ENCODE results near the gene FRMD4A.

Gene FRMD4A

DNA sequence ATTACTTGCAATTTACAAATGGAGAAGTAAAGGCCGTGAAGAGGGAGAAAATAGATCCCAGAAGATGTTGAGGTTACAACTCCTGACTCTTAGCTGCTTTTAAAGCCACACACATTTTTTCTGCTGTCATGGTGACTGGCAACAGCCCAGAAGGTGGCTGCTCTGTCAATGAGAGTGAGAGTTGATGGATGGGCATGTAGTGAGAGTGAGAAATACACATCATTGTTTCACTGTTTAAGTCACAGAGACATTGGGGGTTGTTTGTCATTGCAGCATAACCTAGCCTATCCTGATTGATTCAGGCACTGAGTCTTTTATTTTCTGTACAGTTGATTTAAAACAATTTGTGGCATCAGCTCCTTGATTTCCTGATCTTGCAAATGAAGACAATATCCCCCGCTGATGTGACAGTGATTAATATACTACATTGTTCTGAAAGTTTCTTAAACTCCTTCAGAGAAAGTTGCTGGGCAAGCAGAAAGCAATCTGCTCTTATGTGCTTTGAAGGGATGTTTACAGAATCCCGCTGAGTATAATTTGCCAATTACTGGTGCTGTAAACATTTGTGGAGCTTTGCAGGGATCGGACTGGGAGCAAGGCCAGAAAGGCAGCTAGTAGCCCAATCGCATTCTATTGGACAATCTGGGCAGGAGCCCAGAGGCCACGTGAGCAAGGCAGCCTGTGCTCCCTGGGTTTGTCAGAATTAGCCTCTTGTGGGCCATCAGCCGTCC, 514.4 kb downstream of the FRMD4A start:
- DNase-seq (ENCODE audit: low spot score), result no peak

DNA sequence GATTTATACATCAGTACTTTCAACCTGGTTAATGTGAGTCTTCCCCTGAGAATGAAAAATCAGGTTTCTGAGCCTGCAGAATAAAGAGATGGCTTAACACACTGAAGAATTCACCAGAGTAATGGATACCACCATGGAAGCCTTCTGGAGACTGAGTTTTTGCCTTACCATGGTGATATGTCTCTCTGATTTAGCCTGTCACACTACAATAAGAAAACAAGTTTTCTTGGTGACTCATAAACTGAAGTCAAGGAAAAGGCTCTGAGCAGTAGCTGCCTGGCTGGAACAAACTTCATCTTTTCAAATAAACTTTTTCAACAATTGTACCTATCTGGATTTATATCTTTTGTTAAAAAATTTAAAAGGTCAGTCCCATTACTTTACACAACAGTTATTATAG, 515.0 kb downstream of the FRMD4A start:
- no peak for DNase-seq (ENCODE audit: low spot score)

DNA sequence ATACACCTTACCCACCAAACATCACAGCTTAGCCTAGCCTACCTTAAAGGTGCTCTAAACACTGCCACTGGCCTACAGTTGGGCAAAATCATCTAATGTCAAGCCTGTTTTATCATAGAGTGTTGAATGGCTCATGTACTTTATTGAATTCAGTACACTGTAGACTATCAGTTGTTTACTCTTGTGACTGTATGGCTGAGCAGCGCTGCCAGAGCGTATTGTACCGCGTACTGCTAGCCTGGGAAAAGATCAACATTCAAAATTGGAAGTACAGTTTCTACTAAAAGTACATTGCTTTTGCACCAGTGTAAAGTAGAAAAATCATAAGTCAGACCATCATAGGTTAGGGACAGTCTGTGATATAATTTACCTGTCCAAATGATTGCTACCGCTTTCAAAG, 517.2 kb downstream of the FRMD4A start:
- DNase-seq (ENCODE audit: low spot score), result no peak

DNA sequence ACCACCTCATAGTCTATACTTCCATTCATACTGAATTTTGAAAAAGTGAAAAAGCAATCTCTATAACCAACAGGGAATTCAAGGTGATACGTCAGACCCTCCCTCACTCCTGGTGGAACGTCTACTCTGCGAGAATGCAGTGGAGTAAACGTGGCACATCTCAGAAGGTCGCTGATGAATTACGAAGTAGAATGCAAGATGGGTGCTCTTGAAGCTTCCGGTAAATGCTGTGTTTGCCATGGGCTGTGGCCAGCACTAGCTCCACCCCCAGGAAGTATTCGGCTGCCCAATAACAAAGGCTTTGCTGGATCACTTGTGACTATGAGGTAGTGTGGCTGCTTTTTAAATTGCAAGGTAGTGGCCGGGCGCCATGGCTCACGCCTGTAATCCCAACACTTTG, 517.9 kb downstream of the FRMD4A start:
- DNase-seq (ENCODE audit: low spot score), result no peak

DNA sequence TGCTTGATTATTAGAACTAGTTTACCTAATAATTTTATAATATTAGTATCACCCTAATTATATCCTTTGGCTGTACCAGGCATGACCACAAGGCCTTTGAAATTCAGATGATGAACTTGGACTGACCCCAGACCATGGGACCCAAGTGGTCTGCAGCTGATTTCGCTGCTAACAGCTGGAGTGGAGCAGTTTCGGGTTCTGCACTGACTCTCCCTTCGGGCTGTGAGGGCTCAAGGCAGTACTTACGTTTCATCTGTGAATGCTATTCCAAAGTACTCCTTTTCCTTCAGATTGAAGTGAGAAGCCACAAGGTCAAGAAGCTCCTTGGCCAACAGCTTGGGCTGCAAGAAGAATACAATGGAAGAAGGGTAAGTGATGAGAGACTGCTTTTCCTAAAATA, 520.2 kb downstream of the FRMD4A start:
- DNase-seq (ENCODE audit: low spot score), result no peak

DNA sequence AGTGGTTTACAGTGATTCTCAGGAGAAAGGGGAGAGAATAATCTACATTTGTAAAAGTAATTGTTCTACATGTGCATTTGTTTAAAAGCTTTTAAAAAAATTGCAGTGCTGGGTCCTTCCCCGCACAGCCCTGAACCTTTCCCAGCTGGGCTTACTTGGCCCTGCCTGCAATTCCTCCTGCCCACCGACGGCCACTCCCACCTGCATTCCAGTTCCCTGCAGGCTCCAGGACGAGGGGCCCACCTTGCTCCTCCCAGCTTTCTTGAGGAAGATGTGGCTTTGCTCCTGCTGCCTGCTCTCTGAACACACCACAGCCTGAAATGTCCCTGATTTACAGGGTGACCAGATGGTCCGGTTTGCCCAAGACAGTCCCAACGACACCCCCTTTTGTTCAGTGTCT, 521.3 kb downstream of the FRMD4A start:
- no peak for DNase-seq (ENCODE audit: low spot score)

DNA sequence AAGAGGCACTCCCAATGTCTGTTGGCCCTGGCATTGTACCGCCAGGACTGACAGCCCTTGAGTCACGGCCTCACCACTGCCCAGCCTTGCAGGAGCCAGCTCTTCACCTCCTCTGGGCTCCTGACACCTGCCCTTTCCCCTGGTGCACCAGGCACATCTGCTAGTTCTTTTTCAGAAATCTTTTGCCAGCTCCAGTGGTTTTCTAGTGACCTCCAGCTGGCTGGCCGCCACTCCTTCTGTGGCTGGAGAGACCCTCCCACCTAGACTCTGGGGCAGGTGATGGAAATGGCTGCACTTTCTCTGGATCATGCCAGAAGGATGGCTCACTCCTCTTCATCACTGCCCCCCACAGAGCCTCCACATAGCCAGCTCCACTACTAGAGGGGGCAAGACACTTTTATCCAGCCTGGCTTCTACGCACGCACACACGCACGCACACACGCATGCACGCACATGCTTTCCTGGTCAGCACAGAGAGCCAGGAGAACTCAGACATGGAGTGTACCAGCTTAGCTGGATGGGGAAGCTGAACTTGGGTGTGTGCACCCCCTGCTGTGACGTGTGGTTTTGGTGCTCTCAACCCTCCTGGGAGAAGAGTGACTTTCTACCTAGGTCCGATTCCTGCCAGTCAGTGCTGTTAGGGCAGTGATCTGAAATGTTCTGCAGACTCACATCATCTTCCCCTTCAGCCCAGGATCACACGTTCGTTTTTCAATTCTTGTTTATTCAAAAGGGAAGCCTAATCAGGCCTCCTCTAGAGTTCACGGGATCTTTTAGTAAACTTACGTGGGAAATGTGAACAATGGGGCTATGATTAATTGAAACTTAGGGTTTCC, 522.0 kb downstream of the FRMD4A start:
- DNase-seq (ENCODE audit: low spot score), result no peak

DNA sequence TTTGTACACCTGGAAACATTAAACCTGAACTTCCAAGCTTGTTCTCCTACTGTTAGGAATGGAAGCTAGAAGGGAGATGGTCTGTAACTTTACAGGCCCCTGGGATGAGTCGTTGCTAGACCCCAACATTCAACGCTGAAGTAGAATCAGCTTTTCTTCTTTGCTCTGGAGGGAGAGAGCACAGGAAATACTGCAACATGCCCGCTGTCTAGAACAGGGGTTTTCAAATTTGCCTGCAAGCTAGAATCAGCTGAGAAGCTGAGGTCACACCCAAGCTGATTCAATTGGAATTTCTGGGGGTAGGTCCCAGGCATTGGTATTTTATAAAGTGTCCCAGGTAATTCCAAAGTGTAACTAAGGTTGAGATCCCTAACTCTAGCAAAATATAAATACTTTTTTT, 524.3 kb downstream of the FRMD4A start:
- DNase-seq (ENCODE audit: low spot score), result no peak

DNA sequence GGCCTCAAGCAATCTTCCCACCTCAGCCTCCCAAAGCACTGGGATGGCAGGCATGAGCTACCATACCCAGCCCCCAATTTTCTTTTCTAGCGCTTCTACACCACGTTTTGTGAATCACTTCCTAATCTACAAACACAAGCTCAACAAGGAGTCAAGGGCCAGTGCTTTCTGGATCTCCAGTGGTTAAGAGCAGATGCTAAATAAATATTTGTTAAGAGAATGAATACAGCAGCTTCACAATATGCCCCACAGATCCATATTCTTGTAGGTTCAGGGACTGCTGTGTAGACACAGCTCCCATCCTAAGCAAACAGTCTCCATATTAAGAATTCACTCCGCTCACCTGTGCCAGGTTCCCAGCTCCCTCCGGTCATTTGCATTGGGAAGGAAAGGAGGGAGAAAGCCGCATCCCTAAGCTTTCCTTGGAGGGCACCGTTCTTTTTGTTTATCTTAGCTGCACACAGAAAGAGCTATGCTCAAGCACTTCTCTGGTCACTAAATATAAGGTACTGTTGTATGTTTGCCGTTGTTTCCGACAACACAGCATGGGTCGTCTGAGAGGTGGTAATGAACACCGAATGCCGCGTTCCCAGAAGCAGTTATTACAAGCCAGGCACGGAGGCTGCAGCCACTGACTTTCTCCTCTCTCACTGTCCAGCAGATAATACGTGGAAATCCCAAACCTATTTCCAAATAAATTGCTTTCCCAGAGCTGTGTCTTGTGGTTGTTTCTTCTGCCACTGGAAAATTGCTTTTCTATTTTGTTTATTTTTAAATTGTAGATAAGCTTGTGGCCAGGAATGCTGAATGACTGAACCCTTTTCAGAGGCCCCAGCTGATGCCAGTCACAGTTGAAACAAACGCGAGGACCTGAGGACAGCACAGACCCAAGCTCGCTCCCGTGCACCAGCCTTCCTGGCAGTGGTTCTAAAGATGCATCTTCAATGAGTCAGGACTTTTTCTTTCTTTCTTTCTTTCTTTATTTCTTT, 526.9 kb downstream of the FRMD4A start:
- DNase-seq (ENCODE audit: low spot score), result no peak

DNA sequence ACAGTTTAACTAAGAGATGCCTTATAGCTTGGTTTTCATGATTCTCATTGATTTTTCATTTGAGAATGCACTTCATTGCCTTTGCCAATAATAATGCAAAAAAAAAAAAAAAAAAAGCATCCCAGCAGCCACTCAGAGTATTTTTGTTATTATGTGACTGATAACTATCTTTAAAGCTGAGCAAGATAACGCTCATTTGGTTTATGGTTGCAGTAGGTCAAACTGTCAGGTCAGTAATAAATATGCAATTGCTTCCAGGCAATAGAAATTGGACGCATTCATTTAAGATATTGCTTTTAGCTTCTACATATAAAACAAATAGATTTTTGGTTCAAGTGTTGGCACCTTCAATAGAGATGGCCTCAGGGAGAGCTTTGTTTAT, 528.8 kb downstream of the FRMD4A start:
- no peak for DNase-seq (ENCODE audit: low spot score)

DNA sequence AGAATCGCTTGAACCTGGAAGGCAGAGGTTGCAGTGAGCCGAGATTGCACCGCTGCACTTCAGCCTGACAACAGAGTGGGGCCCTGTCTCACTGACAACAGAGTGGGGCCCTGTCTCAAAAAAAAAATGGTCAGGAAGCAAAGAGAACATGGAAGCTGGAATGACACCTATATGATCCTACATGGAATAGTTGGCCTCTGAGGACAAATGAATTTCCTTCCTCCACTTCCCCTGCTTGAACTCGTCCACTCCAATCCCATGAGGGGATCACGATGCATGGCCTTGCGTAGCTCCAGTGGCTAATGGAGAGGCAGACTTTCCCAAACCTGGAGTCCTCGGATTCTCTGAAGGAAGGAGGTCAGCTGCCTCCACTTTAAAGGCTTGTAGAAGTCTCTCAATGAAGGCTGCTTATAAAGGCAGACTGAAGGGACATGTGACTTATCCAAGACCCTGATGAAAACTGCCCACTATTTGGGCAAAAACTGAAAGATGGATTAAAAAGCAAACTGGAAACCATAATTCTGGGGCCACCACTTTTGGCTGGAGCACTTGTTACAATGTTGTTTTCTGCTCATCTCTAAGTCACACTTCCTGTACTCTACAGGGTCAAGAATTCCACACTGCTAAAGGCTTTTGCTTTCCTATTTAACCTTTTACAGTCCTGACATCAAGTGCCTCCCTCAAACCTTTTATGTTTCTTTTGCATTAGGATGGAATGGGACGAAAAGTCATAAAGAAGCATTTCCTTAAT, 529.4 kb downstream of the FRMD4A start:
- DNase-seq (ENCODE audit: low spot score), result no peak

DNA sequence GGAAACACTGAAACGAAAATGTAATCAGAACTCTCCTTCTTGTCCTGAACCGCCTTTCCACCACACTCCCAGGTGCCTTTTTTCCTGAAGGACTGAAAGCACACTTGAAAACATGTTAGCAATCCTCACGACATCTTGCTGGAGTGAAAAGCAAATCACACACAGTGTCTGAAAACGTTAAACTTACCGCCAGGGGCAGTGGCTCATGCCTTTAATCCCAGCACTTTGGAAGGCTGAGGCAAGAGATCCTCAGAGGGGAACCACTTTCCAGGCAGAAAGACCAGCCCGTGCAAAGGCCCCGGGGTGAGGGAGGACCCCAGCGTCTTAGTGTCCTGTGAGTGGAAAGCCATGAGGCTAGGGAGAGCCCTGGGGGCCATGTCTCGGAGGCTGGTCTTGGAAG, 533.6 kb downstream of the FRMD4A start:
- no peak for DNase-seq (ENCODE audit: low spot score)

DNA sequence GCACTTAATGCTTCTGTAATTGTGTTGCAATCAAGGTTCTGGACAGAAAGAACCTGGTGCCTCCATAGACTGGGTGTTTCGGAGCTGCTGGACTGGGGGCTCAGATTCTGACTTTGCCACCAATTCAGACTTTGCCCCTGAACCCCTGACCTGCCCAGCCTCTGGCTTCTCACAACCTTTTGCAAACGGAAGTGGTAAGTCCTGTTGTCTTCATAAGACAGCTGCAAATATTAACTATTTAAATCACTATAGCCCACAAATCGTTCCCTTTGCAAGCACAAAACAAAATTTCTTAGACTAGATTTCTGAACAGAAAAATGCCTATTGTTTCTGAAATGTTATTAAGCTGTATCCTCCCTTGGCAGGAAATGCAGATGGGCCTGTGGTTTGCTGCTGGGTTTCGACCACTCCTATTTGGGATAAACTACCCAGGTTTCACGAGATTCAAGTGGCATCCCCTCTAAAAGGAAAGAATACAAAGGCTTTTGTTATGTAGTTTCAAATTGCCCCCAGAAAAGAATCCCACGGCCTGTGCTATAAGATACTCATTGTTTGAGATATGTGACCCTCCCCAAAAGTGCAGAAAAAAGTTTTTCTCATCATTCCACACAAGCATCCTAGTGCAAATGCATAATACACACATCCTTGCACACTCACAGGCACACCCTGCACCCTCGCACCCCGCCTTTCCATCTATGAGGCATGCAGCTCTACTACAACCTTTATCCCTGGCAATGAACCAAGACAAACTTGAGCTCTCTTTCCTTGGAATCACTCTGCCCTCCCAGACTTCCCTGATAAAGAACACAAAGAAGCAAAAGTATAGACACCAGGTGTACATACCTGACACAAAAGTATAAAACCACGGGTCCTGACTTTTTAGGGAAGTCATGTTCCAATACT, 534.8 kb downstream of the FRMD4A start:
- no peak for DNase-seq (ENCODE audit: low spot score)

DNA sequence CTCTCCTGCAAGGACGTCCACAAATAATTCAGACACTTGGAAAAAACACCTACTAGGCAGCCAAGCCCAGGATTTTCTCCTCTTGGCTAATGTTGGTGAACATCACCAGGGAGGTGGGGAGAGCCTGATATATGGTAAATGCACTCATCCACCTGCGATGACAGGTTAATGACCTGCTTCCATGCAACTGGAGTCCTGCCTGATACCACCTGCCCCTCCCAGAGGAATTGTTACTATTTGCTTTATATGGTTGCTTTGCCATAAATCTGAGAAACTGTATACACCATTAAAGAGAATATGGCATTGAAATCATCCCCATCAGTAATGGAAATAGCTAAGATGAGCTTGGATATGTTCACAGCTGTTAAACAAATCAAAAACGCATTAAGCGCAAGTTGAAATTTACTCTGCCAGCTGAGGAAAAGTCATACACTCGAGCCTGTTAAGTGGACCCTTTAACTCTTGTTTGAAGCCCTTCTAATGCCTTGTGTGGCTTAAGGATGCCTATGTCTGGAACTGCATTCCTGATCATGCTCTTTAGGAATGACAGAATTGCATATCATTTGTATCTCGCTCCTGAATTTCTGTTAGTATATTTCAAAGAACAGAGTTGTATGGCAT, 535.6 kb downstream of the FRMD4A start:
- DNase-seq (ENCODE audit: low spot score), result no peak

DNA sequence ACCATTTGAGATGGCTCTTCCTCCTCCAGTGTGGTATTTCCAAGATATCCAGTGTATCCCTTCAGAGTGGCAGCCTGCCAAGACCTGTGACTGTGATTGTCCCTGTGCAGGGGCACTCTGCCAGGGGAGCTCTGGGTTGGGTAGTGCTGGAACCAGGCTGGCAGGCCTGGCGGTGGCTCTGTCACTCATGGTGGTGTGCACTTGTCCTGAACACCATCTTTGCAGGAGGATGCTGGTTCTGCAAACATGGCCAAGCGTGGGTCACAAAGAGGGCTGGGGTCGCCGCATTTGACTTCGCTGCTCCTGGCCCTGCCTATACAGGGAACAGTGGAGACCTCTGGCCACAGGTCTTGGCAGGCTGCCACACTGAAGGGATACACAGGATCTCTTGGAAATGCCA, 538.7 kb downstream of the FRMD4A start:
- no peak for DNase-seq (ENCODE audit: low spot score)

DNA sequence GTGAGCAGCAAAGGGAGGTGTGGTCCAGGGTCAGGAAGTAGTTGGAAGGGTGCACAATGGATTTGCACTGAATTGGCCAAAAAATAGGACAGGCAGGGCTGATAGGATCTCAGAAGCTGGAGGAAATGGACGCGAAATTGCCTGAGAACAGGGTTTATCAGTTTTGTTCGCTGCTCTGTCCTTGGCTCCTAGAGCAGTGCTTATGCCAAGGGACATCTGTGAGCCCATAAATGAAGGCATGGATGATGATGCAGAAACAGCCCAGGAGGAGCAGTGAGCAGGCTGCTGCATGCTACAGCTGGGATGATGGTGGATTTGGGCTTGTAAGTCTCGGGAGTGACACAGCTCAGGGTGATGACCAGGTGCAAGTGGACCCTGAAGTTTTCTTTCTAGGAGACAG, 539.2 kb downstream of the FRMD4A start:
- no peak for DNase-seq (ENCODE audit: low spot score)

DNA sequence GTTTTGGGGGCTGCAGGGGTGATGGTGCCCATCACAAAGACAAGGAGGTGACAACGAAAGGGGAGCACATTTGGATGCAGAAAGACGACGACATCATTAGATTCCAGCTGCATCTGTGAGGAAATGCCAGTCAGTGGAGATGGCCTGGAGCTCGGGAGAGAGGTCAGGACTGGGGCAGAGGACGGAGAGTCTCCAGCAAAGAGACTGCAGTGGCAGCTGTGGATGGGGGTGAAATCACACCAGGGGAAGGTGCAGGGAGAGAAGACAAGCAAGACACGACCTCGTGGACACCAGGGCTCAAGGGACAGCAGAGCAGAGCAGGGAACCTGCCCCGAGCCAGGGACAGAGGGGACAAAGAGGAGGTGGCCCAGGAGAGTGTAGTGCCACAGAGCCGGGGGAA, 540.5 kb downstream of the FRMD4A start:
- no peak for DNase-seq (ENCODE audit: low spot score)

DNA sequence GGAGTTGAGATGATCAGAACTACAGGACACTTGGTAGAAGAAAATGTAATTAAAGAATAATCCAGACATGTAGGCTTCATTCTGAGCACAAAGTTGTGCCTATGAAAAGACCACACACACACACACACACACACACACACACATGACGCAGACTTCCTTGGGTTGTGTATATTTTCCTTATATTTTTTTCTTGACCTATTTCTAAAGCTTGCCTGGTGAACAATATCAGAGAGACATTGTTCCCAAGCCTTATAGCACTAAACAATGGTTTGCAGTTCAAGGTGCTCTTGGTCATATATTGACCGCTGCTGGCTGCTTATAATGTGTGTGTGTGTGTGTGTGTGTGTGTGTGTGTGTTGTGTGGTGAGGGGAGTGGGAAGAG, 541.3 kb downstream of the FRMD4A start:
- DNase-seq (ENCODE audit: low spot score), result no peak

DNA sequence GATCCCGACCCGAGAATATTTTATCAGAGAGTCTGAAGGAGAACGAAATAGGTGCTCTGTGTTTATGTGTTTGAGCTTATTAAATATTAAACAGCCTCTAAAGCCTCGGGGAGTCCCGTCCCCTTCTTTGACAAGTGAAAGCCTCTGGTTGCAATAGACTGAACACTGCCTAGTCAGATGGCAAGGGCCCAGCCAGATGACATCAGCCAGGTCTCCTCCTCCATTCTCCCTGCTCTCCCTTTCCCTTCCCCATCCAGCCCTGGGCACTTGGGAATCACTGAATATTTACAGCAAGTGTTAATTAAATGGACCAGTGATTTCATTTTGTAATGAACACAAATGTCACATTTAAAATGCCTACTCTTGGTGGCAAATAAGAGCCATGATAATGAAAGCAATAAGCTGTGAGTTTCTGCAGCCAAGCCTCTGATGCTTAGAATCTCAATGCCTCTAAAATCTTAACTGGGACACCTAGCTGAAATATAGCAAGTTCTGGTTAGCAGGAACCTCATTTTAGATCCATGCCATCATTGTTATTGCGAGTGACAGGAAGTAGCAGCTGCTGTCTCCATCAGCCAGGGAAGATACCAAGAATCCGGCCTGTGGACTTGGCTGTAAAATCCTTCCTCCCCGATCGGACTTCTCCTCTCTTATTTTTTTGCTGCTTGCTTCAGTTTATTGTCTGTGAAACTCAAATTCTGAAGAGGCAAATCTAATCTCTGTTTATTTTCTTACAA, 541.8 kb downstream of the FRMD4A start:
- no peak for DNase-seq (ENCODE audit: low spot score)

DNA sequence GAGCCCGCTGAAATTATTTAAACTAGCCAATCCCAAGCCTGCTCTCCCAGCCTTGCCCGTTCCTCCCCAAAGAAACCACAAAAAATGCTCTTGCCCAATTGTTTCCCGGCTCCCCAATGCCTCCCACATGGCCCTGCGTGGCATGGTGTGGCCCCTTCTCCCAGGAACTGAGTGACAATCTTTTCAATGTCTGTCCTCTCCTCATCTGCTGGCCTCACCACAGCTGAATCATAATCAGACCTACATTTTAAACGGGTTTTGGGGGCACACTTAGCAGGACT, 542.5 kb downstream of the FRMD4A start:
- DNase-seq (ENCODE audit: low spot score), result no peak

All from HuH-7.5 (cell line).